ENCODE results near the gene KRTAP12-1. TPM values are rescaled to one million over a fixed set of nuclear protein-coding genes. Genes with fewer than 3 reads are reported as not detected.
"Not testable (repeated sequence)": the region's sequence is repeated elsewhere in the genome, so short reads cannot be mapped to it uniquely, and the experiment has no call there.

Gene KRTAP12-1
- total and polyA plus RNA-seq, 4 donors = not detected

GRCh38 chr21:44666401-44667320 is 15.3 kb downstream of the KRTAP12-1 start, which contains the start of gene KRTAP12-2:
TSS of gene KRTAP12-2 (minus strand) at chr21:44666927. CDS start at chr21:44666886, 41 bp downstream.
- H3K9me3 ChIP-seq (ENCODE audit: control insufficient read depth, low read length) = peaks cover 3% of the 10 kb centered on the region
- H3K4me1 ChIP-seq (ENCODE audit: control insufficient read depth in 1 of 2, insufficient read depth in 2 of 2, low read length in 2 of 2) = no peaks in the 10 kb centered on the region
- H3K27me3 ChIP-seq (ENCODE audit: control insufficient read depth in 1 of 2, insufficient read depth in 2 of 2, low read length in 1 of 2) = no peaks in the 10 kb centered on the region
- DNase-seq (no peak), ATAC-seq (ENCODE audit: low FRiP score) (no peak)
- no peak within 1 kb of the TSS for H3K4me3 ChIP-seq (ENCODE audit: low read length in 2 of 2)
- H3K36me3 ChIP-seq (ENCODE audit: control insufficient read depth in 1 of 2, insufficient read depth in 2 of 2, low read length in 1 of 2) = no peaks in the 10 kb centered on the region
- 28 to 35% methylated on average over 19 of the region's 19 CpGs for WGBS, 2 donors
- no peak within 1 kb of the TSS for H3K27ac ChIP-seq (ENCODE audit: low read depth in 1 of 2, low read length in 2 of 2)
- intact Hi-C loops (cut with DNase I) = no loop called here

GRCh38 chr21:44664691-44665090 is 17.3 kb downstream of the KRTAP12-1 start:
- DNase-seq = peak in 1 of 2 donors; percentile 6
- no peak overlapping the region for H3K4me3 ChIP-seq (ENCODE audit: low read length in 2 of 2)
- ATAC-seq (ENCODE audit: low FRiP score) = no peak
- no peaks in the 10 kb centered on the region for H3K36me3 ChIP-seq (ENCODE audit: control insufficient read depth in 1 of 2, insufficient read depth in 2 of 2, low read length in 1 of 2)
- intact Hi-C loops (cut with DNase I) = no loop called here
- WGBS, 2 donors = 91 to 92% methylated on average over 5 of the region's 5 CpGs
- H3K27me3 ChIP-seq (ENCODE audit: control insufficient read depth in 1 of 2, insufficient read depth in 2 of 2, low read length in 1 of 2) = no peaks in the 10 kb centered on the region
- H3K9me3 ChIP-seq (ENCODE audit: control insufficient read depth, low read length) = no peaks in the 10 kb centered on the region
- H3K27ac ChIP-seq (ENCODE audit: low read depth in 1 of 2, low read length in 2 of 2) = no peak overlapping the region
- no peaks in the 10 kb centered on the region for H3K4me1 ChIP-seq (ENCODE audit: control insufficient read depth in 1 of 2, insufficient read depth in 2 of 2, low read length in 2 of 2)

- ATAC-seq (ENCODE audit: low FRiP score); H3K4me3 ChIP-seq (ENCODE audit: low read length in 2 of 2); DNase-seq; H3K9me3 ChIP-seq (ENCODE audit: control insufficient read depth, low read length); intact Hi-C loops (cut with DNase I); H3K27ac ChIP-seq (ENCODE audit: low read depth in 1 of 2, low read length in 2 of 2); H3K36me3 ChIP-seq (ENCODE audit: control insufficient read depth in 1 of 2, insufficient read depth in 2 of 2, low read length in 1 of 2); H3K27me3 ChIP-seq (ENCODE audit: control insufficient read depth in 1 of 2, insufficient read depth in 2 of 2, low read length in 1 of 2); H3K4me1 ChIP-seq (ENCODE audit: control insufficient read depth in 1 of 2, insufficient read depth in 2 of 2, low read length in 2 of 2): not testable (repeated sequence)
- 59 to 67% methylated on average over 7 of the region's 7 CpGs for WGBS, 2 donors
These were observed 20.4 kb downstream of the KRTAP12-1 start for GRCh38 chr21:44661567-44661966.

GRCh38 chr21:44658913-44659595 is 22.9 kb downstream of the KRTAP12-1 start:
- no peak for ATAC-seq (ENCODE audit: low FRiP score)
- Histone ChIP-seq H3K4me3 (ENCODE audit: low read length in 2 of 2) (no peak overlapping the region), H3K9me3 (ENCODE audit: control insufficient read depth, low read length) (peaks cover 2% of the 10 kb centered on the region), H3K36me3 (ENCODE audit: control insufficient read depth in 1 of 2, insufficient read depth in 2 of 2, low read length in 1 of 2) (no peaks in the 10 kb centered on the region), H3K27me3 (ENCODE audit: control insufficient read depth in 1 of 2, insufficient read depth in 2 of 2, low read length in 1 of 2) (no peaks in the 10 kb centered on the region), H3K4me1 (ENCODE audit: control insufficient read depth in 1 of 2, insufficient read depth in 2 of 2, low read length in 2 of 2) (no peaks in the 10 kb centered on the region), H3K27ac (ENCODE audit: low read depth in 1 of 2, low read length in 2 of 2) (no peak overlapping the region)
- DNase-seq = peak in 1 of 2 donors; percentile 7
- intact Hi-C loops (cut with DNase I) = no loop called here
- 62 to 68% methylated on average over 11 of the region's 11 CpGs for WGBS, 2 donors

- DNase-seq (peak in 1 of 2 donors; percentile 3), ATAC-seq (ENCODE audit: low FRiP score) (no peak)
- Histone ChIP-seq H3K4me1 (ENCODE audit: control insufficient read depth in 1 of 2, insufficient read depth in 2 of 2, low read length in 2 of 2) (no peaks in the 10 kb centered on the region), H3K36me3 (ENCODE audit: control insufficient read depth in 1 of 2, insufficient read depth in 2 of 2, low read length in 1 of 2) (no peaks in the 10 kb centered on the region), H3K27ac (ENCODE audit: low read depth in 1 of 2, low read length in 2 of 2) (no peak overlapping the region), H3K9me3 (ENCODE audit: control insufficient read depth, low read length) (peaks cover 2% of the 10 kb centered on the region), H3K4me3 (ENCODE audit: low read length in 2 of 2) (no peak overlapping the region), H3K27me3 (ENCODE audit: control insufficient read depth in 1 of 2, insufficient read depth in 2 of 2, low read length in 1 of 2) (no peaks in the 10 kb centered on the region)
- WGBS, 2 donors = 77 to 81% methylated on average over 5 of the region's 5 CpGs
- intact Hi-C loops (cut with DNase I) = no loop called here
These were observed 23.4 kb downstream of the KRTAP12-1 start for GRCh38 chr21:44658541-44658910.

GRCh38 chr21:44657635-44658540 is 24.1 kb downstream of the KRTAP12-1 start, which contains the start of gene KRTAP12-3:
TSS of gene KRTAP12-3 (plus strand) at chr21:44657932. CDS start at chr21:44657980, 48 bp downstream.
- H3K4me3 ChIP-seq (ENCODE audit: low read length in 2 of 2) = no peak within 1 kb of the TSS
- H3K9me3 ChIP-seq (ENCODE audit: control insufficient read depth, low read length) = peaks cover 2% of the 10 kb centered on the region
- H3K27me3 ChIP-seq (ENCODE audit: control insufficient read depth in 1 of 2, insufficient read depth in 2 of 2, low read length in 1 of 2) = no peaks in the 10 kb centered on the region
- no peaks in the 10 kb centered on the region for H3K4me1 ChIP-seq (ENCODE audit: control insufficient read depth in 1 of 2, insufficient read depth in 2 of 2, low read length in 2 of 2)
- intact Hi-C loops (cut with DNase I) = no loop called here
- 74 to 81% methylated on average over 26 of the region's 26 CpGs for WGBS, 2 donors
- ATAC-seq (ENCODE audit: low FRiP score) (no peak), DNase-seq (peak in 1 of 2 donors; percentile 4)
- no peak within 1 kb of the TSS for H3K27ac ChIP-seq (ENCODE audit: low read depth in 1 of 2, low read length in 2 of 2)
- no peaks in the 10 kb centered on the region for H3K36me3 ChIP-seq (ENCODE audit: control insufficient read depth in 1 of 2, insufficient read depth in 2 of 2, low read length in 1 of 2)

GRCh38 chr21:44656868-44657267 is 25.1 kb downstream of the KRTAP12-1 start:
- H3K4me3 ChIP-seq (ENCODE audit: low read length in 2 of 2) = no peak overlapping the region
- DNase-seq (no peak), ATAC-seq (ENCODE audit: low FRiP score) (no peak)
- H3K9me3 ChIP-seq (ENCODE audit: control insufficient read depth, low read length) = peaks cover 2% of the 10 kb centered on the region
- H3K27ac ChIP-seq (ENCODE audit: low read depth in 1 of 2, low read length in 2 of 2) = no peak overlapping the region
- intact Hi-C loops (cut with DNase I) = no loop called here
- H3K27me3 ChIP-seq (ENCODE audit: control insufficient read depth in 1 of 2, insufficient read depth in 2 of 2, low read length in 1 of 2) = no peaks in the 10 kb centered on the region
- H3K36me3 ChIP-seq (ENCODE audit: control insufficient read depth in 1 of 2, insufficient read depth in 2 of 2, low read length in 1 of 2) = no peaks in the 10 kb centered on the region
- 66 to 83% methylated on average over 1 of the region's 1 CpG for WGBS, 2 donors
- H3K4me1 ChIP-seq (ENCODE audit: control insufficient read depth in 1 of 2, insufficient read depth in 2 of 2, low read length in 2 of 2) = no peaks in the 10 kb centered on the region

GRCh38 chr21:44654576-44655175 is 27.3 kb downstream of the KRTAP12-1 start, which contains the start of gene KRTAP12-4:
TSS of gene KRTAP12-4 (minus strand) at chr21:44654659. CDS start at chr21:44654614, 45 bp downstream.
- Histone ChIP-seq H3K27me3 (ENCODE audit: control insufficient read depth in 1 of 2, insufficient read depth in 2 of 2, low read length in 1 of 2) (no peaks in the 10 kb centered on the region), H3K4me3 (ENCODE audit: low read length in 2 of 2) (no peak within 1 kb of the TSS), H3K27ac (ENCODE audit: low read depth in 1 of 2, low read length in 2 of 2) (no peak within 1 kb of the TSS), H3K36me3 (ENCODE audit: control insufficient read depth in 1 of 2, insufficient read depth in 2 of 2, low read length in 1 of 2) (no peaks in the 10 kb centered on the region), H3K4me1 (ENCODE audit: control insufficient read depth in 1 of 2, insufficient read depth in 2 of 2, low read length in 2 of 2) (no peaks in the 10 kb centered on the region), H3K9me3 (ENCODE audit: control insufficient read depth, low read length) (peaks cover 2% of the 10 kb centered on the region)
- intact Hi-C loops (cut with DNase I) = no loop called here
- 64 to 77% methylated on average over 9 of the region's 9 CpGs for WGBS, 2 donors
- ATAC-seq (ENCODE audit: low FRiP score) (no peak), DNase-seq (no peak)
